Fibroblast of skin of right quadriceps (primary cell): Measurements from ENCODE around the gene BLTP3A.
"Not testable (repeated sequence)": the region's sequence is repeated elsewhere in the genome, so short reads cannot be mapped to it uniquely, and the experiment has no call there.

Source experiments
- DNase-seq: peaks from one replicate; pipeline ENCODE4 v3.0.0-alpha.2; 2013

BLTP3A gene

DNA sequence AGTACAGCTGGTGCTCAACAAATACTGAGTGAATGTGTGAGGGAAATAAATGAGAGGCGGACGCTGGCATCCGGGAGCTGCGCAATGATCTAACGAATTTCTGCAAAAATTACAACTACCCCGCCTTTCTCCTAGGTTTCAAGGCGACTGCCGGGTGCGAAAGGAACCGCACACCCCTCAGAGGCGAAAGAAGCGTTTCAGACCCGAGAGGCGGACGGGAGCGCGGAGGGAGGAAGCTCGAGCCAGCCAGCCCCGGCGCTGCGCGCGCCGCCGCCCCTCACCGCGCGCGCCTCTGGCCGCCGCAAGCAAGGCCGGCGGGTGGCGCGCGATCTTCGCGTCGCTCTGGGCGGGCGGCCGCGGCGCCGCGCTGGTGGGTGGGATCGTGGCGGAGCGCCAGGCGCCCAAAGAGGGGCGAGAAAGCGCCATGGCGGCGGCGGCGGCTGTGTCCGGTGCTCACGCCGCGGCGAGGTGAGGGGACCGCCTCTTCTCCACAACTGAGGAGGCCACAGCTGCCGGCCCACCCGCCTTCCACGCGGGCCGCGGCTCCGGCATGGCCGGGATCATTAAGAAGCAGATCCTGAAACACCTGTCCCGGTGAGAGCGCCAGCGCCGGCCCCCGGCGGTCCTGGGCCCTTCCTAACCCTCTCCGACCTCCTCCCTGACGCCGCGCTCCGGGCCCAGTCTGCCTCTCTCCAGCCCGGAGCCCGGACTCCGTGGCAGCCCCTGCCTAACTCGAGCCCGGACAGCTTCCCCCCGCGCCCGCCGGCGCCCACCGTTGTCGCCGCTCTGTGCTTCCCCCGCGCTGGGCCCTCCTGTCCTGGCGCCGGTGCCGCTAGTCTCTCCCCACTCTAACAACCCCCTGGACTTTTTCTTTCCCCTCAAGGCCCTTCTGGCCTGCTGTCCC lies at the start of gene BLTP3A:
TSS of gene BLTP3A (plus strand) at position 383 of the 904 bp plus-strand sequence. CDS start at position 551, 168 bp downstream.
- DNase-seq = peak; percentile 65

GRCh38 chr6:34742094-34742493 lies 49.8 kb upstream of the BLTP3A start:
- no peak for DNase-seq

DNA sequence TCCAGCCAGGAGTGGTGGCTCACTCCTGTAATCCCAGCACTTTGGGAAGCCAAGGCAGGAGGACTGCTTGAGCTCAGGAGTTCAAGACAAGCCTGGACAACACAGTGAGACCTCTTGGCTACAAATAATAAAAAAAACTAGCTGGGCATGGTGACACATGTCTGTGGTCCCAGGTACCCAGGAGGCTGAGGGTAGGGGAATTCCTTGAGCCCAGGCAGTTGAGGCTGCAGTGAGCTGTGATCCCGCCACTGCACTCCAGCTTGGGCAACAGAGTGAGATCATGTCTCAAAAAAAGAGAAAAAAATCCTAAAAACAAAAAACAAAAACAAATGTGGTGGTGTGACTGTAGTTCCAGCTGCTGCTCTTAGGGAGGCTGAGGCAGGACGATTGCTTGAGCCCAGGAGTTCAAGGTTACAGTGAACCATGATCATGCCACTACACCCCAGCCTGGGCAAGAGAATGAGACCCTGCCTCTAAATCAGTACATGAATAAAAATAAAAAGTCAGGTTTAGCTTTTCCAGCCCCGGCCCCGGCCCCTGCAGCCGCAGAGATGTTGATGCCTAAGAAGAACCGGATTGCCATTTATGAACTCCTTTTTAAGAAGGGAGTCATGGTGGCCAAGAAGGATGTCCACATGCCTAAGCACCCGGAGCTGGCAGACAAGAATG lies 48.1 kb upstream of the BLTP3A start:
- no peak for DNase-seq

- not testable (repeated sequence) for DNase-seq
These were observed 47.6 kb upstream of the BLTP3A start for GRCh38 chr6:34744294-34744647.

GRCh38 chr6:34745277-34746103 lies 46.4 kb upstream of the BLTP3A start:
- peak; percentile 4 for DNase-seq

GRCh38 chr6:34746104-34746846 lies 45.6 kb upstream of the BLTP3A start:
- no peak for DNase-seq

GRCh38 chr6:34748757-34749156 lies 43.1 kb upstream of the BLTP3A start:
- no peak for DNase-seq

GRCh38 chr6:34756513-34756856 lies 35.4 kb upstream of the BLTP3A start:
- DNase-seq = peak; percentile 31

- DNase-seq = no peak
These were observed 34.1 kb upstream of the BLTP3A start for GRCh38 chr6:34757687-34758274.

GRCh38 chr6:34760108-34760507 lies 31.8 kb upstream of the BLTP3A start:
- DNase-seq = no peak

- not testable (repeated sequence) for DNase-seq
These were observed 30.2 kb upstream of the BLTP3A start for GRCh38 chr6:34761681-34762080.

- DNase-seq = no peak
These were observed 23.7 kb upstream of the BLTP3A start for GRCh38 chr6:34768148-34768547.

DNA sequence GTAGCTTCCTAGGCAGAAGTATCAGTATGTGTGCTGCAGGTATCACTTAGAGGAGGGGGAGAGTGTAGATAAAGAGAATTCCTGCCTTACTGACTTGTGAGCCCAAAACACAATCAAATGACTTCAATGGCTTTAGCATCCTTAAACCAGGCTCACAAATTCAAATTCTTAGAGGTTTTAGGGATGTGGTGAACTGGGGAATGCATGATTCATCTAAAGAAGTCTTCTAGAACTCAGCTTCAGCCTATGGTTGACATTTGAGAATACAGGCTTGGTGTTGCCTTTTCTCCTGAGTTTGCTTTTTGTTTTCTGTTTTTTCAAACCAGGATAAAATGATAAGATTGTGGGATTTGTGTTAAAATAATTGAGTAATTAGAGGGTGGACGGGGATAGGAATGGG lies 20.2 kb upstream of the BLTP3A start:
- DNase-seq = peak; percentile 76

DNA sequence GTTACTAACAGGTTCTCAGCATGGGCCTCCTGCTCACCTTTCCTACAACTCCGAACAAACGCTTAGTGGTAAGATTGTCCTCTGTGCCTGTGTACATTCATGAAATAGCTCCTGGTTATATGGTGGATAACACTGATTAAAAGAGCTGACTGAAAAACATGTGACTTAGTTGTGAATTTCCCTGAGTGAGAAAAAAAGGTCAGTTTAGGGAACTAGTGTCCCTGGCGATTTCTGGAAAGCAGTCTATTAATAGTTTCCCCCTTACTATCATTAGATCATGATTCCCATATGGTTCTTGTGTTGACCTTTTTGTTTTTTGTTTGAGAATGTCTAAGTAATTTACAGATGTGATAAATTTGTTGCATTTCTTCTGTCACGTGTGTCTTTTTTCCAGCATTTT lies 18.9 kb upstream of the BLTP3A start:
- no peak for DNase-seq

DNA sequence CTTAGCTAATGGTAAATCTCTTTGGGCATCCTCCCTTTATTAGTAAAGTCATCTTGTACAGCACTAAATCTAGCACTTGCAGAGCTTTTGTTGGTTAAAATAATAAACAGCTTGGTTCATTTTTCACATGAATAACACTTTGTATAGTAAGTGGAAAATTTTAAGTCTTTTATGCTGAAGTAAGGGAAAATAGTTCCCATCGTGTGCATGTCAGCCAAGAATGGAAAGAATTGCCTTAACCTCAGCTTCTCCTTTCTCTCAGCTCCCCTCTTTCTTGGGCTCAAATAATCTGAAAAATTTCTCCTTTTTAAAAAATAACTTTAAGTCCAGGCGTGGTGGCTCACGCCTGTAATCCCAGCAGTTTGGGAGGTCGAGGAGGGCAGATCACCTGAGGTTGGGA lies 18.0 kb upstream of the BLTP3A start:
- DNase-seq = no peak

DNA sequence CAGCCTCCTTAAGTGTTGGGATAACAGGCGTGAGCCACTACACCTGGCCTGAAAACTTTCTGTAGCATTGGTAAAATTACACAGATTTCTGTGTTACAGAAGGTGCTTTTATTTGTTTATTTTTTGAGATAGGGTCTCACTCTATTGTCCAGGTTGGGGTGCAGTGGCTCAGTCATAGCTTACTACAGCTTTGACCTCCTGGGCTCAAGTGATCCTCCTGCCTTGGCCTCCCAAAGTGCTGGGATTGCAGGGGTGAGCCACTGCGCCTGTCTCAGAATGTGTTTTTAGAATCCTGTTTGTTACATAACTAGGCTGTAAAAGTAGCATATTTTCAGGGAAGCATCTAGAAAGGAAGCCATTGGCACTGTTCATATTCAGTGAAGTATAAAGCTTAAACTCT lies 16.9 kb upstream of the BLTP3A start:
- no peak for DNase-seq

- not testable (repeated sequence) for DNase-seq
These were observed 6.5 kb upstream of the BLTP3A start for GRCh38 chr6:34785375-34785774.

DNA sequence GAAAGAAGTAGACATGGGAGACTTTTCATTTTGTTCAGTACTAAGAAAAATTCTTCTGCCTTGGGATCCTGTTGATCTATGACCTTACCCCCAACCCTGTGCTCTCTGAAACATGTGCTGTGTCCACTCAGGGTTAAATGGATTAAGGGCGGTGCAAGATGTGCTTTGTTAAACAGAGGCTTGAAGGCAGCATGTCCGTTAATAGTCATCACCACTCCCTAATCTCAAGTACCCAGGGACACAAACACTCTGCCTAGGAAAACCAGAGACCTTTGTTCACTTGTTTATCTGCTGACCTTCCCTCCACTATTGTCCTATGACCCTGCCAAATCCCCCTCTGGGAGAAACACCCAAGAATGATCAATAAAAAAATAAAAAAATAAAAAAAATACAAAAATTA lies 4.7 kb upstream of the BLTP3A start:
- DNase-seq = not testable (repeated sequence)

DNA sequence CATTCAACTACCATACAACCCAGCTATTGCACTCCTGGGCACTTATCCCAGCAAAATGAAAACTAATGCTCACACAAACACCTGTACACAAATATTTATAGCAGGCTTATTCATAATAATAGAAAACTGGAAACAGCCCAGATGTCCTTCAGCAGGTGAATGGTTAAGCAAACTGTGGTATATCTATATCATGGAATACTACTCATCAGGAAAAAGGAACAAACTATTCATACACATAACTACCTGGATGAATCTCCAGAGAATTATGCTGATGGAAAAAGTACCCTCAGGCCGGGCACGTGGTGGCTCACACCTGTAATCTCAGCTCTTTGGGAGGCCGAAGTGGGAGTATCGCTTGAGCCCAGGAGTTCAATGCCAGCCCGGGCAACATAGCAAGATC lies 3.8 kb upstream of the BLTP3A start:
- DNase-seq = no peak

- no peak for DNase-seq
These were observed 651 bp upstream of the BLTP3A start for GRCh38 chr6:34791164-34791700.

DNA sequence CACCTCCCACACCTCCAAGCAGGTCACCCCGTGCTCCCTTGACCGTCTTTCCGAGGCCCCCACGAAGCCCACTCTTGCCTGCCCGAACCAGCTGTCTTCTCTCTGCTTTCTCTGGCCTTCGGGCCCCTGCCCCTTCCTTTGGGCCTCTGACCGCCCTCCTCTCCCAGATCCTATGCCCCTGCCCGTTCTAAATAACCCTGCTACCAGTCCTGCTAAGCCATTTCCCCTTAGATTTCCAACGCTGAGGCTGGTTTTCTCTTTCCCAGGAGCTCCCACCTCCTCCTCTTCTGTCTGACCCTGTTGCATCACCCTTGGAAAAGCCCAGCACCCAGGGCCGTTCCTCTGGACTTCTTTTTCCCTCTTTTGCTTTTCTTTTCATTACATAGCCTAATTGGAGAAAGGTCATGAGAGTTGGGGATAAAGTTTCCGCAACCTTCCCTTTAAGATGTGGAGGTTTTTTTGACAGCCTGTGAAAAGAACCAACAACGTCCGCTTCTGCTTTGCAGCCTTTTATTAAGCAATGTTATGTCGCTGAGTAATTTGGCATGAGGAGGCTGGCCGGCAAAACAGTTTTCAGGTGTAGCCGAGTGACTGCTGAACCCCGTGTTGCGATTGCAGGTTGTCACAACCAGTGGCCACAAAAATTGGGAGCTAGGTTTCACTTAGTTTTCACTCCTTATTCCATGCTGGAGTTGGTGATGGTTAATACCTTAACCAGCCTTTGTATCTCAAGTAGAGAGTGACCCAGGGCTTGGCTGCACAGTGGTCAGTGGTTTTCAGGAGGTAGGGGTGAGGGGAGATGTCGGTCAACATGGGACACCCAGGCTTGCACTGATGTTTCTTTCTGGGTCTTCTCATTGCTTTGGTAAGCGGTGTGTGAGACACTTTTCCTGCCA lies 970 bp downstream of the BLTP3A start:
- DNase-seq = peak; percentile 34
